Fibroblast of mammary gland (primary cell): ENCODE measurements around the gene NXNL1.
"Not testable (repeated sequence)": the region's sequence is repeated elsewhere in the genome, so short reads cannot be mapped to it uniquely, and the experiment has no call there.

ENCODE experiments used
- DNase-seq: peaks from one replicate; pipeline ENCODE4 v3.0.0-alpha.2; 2010; ENCODE audit warnings: low read depth
- H3K4me3 ChIP-seq: 2 replicates; pipeline ENCODE4 v1.5.1; 2011; ENCODE audit warnings: low read depth, mild to moderate bottlenecking, low read length, moderate library complexity; ENCODE audit not compliant: control insufficient read depth
- TF ChIP-seq, protein P1 (sequence below): conservative IDR thresholded peaks from 2 replicates; pipeline ENCODE4 v1.5.1; 2011; ENCODE audit warnings: low read depth, low read length, inconsistent platforms; ENCODE audit not compliant: control insufficient read depth, insufficient read depth

Gene NXNL1

DNA sequence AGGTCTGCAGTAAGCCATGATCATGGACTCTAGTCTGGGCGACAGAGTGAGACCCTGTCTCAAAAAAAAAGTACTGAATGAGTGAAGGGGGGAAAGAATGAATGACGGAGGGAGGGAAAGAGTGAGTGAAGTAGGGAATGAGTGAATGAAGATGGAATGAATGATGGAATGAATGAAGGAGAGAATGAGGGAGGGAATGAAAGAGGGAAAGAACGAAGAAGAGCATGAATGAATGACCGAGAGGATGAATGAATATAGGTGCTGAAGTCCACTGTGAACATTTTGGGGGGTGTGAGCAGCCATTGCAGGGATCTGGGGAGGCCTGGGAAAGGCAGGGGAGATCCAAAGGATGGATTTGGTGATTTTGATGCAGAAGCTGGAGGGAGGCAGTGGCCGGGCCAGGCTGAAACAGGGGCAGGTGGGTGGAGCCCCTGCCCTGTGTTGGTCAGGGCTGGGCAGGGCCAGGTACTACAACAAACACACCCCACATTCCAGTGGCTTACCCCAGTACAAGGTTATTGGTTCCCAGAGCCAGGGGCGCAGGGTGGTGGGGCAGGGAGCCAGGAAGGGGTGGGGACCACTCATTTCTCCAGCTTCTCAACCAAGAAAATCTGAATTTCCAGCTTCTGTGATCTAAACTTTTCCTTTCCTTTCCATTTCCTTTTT, 23.9 kb upstream of the NXNL1 start:
- no peak overlapping the region for H3K4me3 ChIP-seq

DNA sequence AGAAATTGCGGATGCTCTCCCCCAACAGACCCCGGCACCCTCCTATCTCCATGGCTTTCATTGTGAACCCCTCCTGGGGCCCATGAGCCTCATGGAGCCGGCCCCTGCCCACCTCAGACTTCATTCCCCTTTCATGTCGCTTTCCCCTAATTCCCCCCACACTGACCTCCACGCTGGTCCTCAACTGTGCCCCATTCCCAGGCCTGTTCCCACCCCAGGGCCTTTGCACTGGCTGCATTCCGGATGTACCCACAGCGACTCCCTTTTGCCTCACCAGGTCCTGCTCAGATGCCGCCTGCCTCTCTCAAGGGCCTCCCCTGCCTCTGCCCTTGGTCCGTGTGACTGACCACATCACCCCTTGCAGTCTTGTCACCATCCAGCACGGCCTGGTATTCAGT, 22.9 kb upstream of the NXNL1 start:
- TF ChIP-seq, protein P1, sequence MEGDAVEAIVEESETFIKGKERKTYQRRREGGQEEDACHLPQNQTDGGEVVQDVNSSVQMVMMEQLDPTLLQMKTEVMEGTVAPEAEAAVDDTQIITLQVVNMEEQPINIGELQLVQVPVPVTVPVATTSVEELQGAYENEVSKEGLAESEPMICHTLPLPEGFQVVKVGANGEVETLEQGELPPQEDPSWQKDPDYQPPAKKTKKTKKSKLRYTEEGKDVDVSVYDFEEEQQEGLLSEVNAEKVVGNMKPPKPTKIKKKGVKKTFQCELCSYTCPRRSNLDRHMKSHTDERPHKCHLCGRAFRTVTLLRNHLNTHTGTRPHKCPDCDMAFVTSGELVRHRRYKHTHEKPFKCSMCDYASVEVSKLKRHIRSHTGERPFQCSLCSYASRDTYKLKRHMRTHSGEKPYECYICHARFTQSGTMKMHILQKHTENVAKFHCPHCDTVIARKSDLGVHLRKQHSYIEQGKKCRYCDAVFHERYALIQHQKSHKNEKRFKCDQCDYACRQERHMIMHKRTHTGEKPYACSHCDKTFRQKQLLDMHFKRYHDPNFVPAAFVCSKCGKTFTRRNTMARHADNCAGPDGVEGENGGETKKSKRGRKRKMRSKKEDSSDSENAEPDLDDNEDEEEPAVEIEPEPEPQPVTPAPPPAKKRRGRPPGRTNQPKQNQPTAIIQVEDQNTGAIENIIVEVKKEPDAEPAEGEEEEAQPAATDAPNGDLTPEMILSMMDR = no peak
- H3K4me3 ChIP-seq = no peak overlapping the region

More for the DNA sequence above, 23.9 kb upstream of the NXNL1 start:
- no peak for DNase-seq
- TF ChIP-seq, protein P1 = no peak

DNA sequence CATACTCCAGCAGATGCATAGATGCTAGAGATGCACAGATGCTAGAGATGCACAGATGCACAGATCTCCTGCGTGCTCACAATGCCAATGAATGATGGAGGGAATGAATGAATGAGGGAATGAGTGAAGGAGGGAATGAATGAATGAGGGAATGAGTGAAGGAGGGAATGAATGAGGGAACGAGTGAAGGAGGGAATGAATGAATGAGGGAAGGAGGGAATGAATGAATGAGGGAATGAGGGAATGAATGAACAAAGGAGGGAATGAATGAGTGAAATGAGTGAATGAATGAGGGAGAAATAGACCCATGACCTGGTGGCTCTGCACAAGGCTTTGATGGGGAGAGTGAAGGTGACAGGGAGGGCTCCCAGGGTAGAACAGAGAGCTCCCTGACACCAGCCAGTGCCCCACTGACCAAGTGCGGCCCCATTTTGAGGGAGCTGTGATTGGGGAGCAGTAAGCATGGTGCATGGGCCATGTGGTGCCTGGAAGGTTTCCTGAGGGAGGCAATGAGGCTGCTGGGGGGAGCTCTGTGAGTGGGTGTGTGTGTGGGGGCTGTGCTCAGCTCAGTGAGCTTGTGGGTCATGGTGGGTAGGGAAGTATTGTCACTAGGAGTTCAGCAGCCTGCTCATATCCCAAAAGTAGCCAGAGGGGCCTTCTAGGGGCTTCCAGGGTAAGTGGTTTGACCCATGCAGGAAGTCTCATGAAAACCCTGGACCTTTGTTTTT, 22.3 kb upstream of the NXNL1 start:
- no peak overlapping the region for H3K4me3 ChIP-seq
- DNase-seq = no peak
- TF ChIP-seq, protein P1 = no peak

More for the DNA sequence above, 22.9 kb upstream of the NXNL1 start:
- DNase-seq = no peak

DNA sequence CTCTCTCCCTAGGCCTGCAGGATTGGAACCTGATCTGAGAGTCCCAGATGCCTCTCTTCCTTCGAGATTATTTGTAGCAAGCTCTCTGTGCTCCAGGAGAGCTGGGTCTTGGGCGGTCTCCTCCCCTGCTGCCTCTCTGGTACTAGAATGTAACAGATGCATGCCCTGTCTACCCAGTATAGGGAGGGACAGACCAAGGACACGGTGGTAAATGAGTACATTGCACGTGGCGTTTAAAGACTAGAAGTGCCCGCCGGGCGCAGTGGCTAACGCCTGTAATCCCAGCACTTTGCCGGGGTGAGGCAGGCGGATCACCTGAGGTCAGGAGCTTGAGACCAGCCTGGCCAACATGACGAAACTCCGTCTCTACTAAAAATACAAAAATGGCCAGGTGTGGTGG, 21.3 kb upstream of the NXNL1 start:
- TF ChIP-seq, protein P1 = no peak
- H3K4me3 ChIP-seq = no peak overlapping the region
- no peak for DNase-seq

DNA sequence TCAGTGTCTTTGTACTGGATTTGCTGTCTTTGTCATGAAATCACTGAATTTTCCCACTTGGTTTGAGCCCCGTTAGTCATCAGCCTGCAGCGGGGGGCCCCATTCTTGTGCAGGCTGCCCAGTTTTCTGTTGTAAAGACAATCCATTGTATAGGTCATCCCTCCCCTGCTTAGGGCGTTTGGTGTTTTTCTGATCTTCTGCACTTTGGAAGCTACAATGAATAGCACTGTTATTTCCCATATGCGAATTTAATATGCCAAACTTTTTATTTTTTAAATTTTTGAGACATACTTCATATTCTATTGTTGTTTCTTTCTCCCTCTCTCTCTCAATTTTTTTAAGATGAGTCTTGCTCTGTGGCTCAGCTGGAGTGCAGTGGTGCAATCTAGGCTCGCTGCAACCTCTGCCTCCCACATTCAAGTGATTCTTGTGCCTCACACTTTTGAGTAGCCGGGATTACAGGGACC, 18.6 kb upstream of the NXNL1 start:
- TF ChIP-seq, protein P1 = no peak
- no peak overlapping the region for H3K4me3 ChIP-seq
- DNase-seq = peak; percentile 64

DNA sequence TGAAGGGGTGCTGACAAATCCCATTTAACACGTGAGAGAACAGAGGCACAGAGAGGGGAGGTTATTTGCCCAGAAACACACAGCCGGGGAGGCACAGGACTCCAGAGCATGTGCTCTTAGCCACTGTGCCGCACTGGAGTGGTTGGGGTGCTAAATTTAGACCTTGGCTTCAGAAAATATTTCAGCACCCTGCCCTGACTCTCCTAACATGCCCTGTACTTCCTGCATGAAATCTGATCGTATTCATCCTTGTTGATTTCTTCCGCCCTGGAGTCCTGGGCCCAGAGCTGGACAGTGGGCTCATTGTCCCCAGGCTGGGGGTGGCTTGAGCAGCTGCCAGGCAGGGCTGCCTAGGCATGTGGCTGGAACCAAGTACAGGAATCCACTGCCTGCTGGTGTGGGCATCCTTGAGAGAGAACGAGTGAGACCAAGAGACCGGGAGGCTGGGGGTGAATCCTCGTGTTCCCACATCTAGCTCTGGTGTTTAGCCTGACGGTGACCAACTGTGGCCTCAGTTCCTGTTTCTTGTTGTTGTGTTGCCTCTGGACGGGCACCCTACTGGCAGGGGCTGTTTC, 14.9 kb upstream of the NXNL1 start:
- H3K4me3 ChIP-seq = no peak overlapping the region
- DNase-seq = peak; percentile 20
- TF ChIP-seq, protein P1 = no peak

DNA sequence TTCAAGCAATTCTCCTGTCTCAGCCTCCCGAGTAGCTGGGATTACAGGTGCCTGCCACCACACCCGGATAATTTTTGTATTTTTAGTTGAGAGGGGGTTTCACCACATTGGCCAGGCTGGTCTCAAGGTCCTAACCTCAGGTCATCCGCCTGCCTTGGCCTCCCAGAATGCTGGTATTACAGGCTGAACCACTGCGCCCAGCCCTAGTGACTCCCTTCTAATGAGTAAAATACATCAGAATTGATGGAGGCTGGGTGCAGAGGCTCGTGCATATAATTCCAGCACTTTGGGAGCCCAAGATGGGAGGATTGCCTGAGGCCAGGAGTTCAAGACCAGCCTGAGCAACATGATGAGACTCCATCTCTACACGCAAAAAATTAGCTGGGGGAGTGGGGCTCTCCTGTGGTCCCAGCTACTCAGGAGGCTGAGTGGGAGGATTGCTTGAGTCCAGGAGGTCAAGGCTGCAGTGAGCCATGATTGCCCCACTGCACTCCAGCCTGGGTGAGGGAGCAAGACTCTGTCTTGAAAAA, 14.3 kb upstream of the NXNL1 start:
- DNase-seq, H3K4me3 ChIP-seq: not testable (repeated sequence)
